ENCODE measurements around the gene ZSCAN23.
"Not testable (repeated sequence)": the region's sequence is repeated elsewhere in the genome, so short reads cannot be mapped to it uniquely, and the experiment has no call there.

DNA sequence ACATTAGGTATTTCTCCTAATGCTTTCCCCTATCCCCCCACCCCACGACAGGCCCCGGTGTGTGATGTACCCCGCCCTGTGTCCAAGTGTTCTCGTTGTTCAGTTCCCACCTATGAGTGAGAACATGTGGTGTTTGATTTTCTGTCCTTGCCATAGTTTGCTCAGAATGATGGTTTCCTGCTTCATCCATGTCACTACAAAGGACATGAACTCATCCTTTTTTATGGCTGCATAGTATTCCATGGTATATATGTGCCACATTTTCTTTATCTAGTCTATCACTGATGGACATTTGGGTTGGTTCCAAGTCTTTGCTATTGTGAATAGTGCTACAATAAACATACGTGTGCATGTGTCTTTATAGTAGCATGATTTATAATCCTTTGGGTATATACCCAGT lies 39.4 kb downstream of the ZSCAN23 start:
- TF ChIP-seq, protein P1, sequence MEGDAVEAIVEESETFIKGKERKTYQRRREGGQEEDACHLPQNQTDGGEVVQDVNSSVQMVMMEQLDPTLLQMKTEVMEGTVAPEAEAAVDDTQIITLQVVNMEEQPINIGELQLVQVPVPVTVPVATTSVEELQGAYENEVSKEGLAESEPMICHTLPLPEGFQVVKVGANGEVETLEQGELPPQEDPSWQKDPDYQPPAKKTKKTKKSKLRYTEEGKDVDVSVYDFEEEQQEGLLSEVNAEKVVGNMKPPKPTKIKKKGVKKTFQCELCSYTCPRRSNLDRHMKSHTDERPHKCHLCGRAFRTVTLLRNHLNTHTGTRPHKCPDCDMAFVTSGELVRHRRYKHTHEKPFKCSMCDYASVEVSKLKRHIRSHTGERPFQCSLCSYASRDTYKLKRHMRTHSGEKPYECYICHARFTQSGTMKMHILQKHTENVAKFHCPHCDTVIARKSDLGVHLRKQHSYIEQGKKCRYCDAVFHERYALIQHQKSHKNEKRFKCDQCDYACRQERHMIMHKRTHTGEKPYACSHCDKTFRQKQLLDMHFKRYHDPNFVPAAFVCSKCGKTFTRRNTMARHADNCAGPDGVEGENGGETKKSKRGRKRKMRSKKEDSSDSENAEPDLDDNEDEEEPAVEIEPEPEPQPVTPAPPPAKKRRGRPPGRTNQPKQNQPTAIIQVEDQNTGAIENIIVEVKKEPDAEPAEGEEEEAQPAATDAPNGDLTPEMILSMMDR (IDR thresholded peaks at IDR 0.05) = not testable (repeated sequence)
- TF ChIP-seq POLR2A (IDR thresholded peaks at IDR 0.05) = not testable (repeated sequence)

Measured in right lobe of liver (tissue), 4 donors.